GM06990 (cell line): ENCODE measurements around the gene CADPS2.

Source experiments
- DNase-seq: peaks from one replicate; pipeline ENCODE4 v3.0.0-alpha.2; 2011; ENCODE audit not compliant: insufficient read length; ENCODE audit errors: extremely low read depth
- H3K27me3 ChIP-seq: replicated peaks from 2 replicates; pipeline ENCODE4 v1.6.0; 2011; ENCODE audit warnings: low read length; ENCODE audit not compliant: control insufficient read depth, insufficient read depth
- H3K36me3 ChIP-seq: 2 replicates; pipeline ENCODE4 v1.5.1; 2011; ENCODE audit warnings: low read length; ENCODE audit not compliant: control insufficient read depth, insufficient read depth
- H3K4me3 ChIP-seq: replicated peaks from 2 replicates; pipeline ENCODE4 v1.5.1; 2011; ENCODE audit warnings: low read depth, mild to moderate bottlenecking, control low read depth, low read length
- CTCF ChIP-seq: IDR thresholded peaks from 2 replicates; pipeline ENCODE4 v1.5.1; 2011; ENCODE audit warnings: low read length, control low read depth, mild to moderate bottlenecking, inconsistent platforms; ENCODE audit not compliant: insufficient read depth, poor library complexity, severe bottlenecking

The CADPS2 gene

GRCh38 chr7:122311050-122311700 lies 575.1 kb downstream of the CADPS2 start:
- Histone ChIP-seq H3K4me3 (no peak overlapping the region), H3K36me3 (no peaks in the 10 kb centered on the region), H3K27me3 (peaks cover 1% of the 10 kb centered on the region; the same call in 1 of the 2 replicates)
- TF ChIP-seq CTCF = no peak
- DNase-seq = no peak

GRCh38 chr7:122310119-122311021 lies 575.9 kb downstream of the CADPS2 start:
- Histone ChIP-seq H3K36me3 (no peaks in the 10 kb centered on the region), H3K27me3 (peaks cover 1% of the 10 kb centered on the region; the same call in 1 of the 2 replicates), H3K4me3 (no peak overlapping the region)
- DNase-seq = no peak
- no peak for TF ChIP-seq CTCF

GRCh38 chr7:122309421-122309820 lies 576.8 kb downstream of the CADPS2 start:
- DNase-seq = no peak
- TF ChIP-seq CTCF = no peak
- no peaks in the 10 kb centered on the region; the same call in 1 of the 2 replicates for H3K27me3 ChIP-seq

GRCh38 chr7:122307228-122307621 lies 579.0 kb downstream of the CADPS2 start:
- Histone ChIP-seq H3K27me3 (no peaks in the 10 kb centered on the region; the same call in none of the 2 replicates), H3K4me3 (no peak overlapping the region), H3K36me3 (no peaks in the 10 kb centered on the region)
- no peak for DNase-seq
- TF ChIP-seq CTCF = no peak

More at GRCh38 chr7:122309421-122309820, 576.8 kb downstream of the CADPS2 start:
- Histone ChIP-seq H3K4me3 (no peak overlapping the region), H3K36me3 (no peaks in the 10 kb centered on the region)

- no peak for DNase-seq
- TF ChIP-seq CTCF = no peak
- no peak overlapping the region for H3K4me3 ChIP-seq
- no peaks in the 10 kb centered on the region; the same call in none of the 2 replicates for H3K27me3 ChIP-seq
- H3K36me3 ChIP-seq = no peaks in the 10 kb centered on the region
These were observed 579.7 kb downstream of the CADPS2 start for GRCh38 chr7:122306320-122307227.
